SU-DHL-6 (cell line): Measurements from ENCODE around the gene M6PR.
A peak's percentile ranks its signal among the peaks of the same experiment; 100 is the strongest.

Experiments
- H2AFZ ChIP-seq: fragments of 200-600 bp; sonication (generic); 2 replicates; pipeline ENCODE4 v1.6.1; 2014; ENCODE audit warnings: low read depth, mild to moderate bottlenecking, moderate library complexity, mixed read lengths, antibody characterized with exemption, low read length; ENCODE audit not compliant: severe bottlenecking
- H3F3A ChIP-seq: fragments of 200-600 bp; shearing (Covaris generic); 2 replicates; pipeline ENCODE4 v1.6.0; 2016; ENCODE audit warnings: antibody characterized with exemption, mild to moderate bottlenecking; ENCODE audit not compliant: insufficient read depth
- H3K27ac ChIP-seq: fragments of 200-600 bp; sonication (generic); 2 replicates; pipeline ENCODE4 v1.5.1; 2016; ENCODE audit warnings: low read depth, mild to moderate bottlenecking, low read length, moderate library complexity, mixed read lengths
- H3K27me3 ChIP-seq: fragments of 200-600 bp; sonication (generic), shearing (Covaris generic); 2 replicates; pipeline ENCODE4 v1.6.0; 2014; ENCODE audit warnings: mild to moderate bottlenecking, low read length
- H3K36me3 ChIP-seq: fragments of 200-600 bp; sonication (generic); 2 replicates; pipeline ENCODE4 v1.6.1; 2014; ENCODE audit warnings: mild to moderate bottlenecking, low read length, mixed read lengths
- H3K4me2 ChIP-seq: fragments of 300-600, 200-600 bp; shearing (Covaris generic), sonication (generic); 2 replicates; pipeline ENCODE4 v1.6.0; 2014; ENCODE audit warnings: low read length, low read depth, mild to moderate bottlenecking; ENCODE audit not compliant: poor library complexity, severe bottlenecking
- H3K4me3 ChIP-seq: fragments of 200-600 bp; sonication (generic); 2 replicates; pipeline ENCODE4 v1.5.1; 2014; ENCODE audit warnings: antibody characterized with exemption, low read length, mild to moderate bottlenecking, mixed read lengths; ENCODE audit not compliant: insufficient read depth, poor library complexity, severe bottlenecking
- H3K79me2 ChIP-seq: fragments of 200-600 bp; sonication (generic); 2 replicates; pipeline ENCODE4 v1.6.1; 2014; ENCODE audit warnings: mild to moderate bottlenecking, low read length, moderate library complexity; ENCODE audit not compliant: insufficient read depth
- H3K9ac ChIP-seq: fragments of 200-600 bp; sonication (generic); 2 replicates; pipeline ENCODE4 v1.7.0; 2014; ENCODE audit warnings: mild to moderate bottlenecking, low read length
- H3K9me2 ChIP-seq: fragments of 200-600 bp; sonication (generic); replicated peaks from 2 replicates; pipeline ENCODE4 v1.6.1; 2014; ENCODE audit warnings: low read length; ENCODE audit not compliant: insufficient read depth
- H3K9me3 ChIP-seq: fragments of 200-600 bp; sonication (generic); 2 replicates; pipeline ENCODE4 v1.6.1; 2014; ENCODE audit warnings: low read length, mixed read lengths; ENCODE audit not compliant: insufficient read depth
- H4K20me1 ChIP-seq: fragments of 200-600 bp; sonication (generic); 2 replicates; pipeline ENCODE4 v1.6.1; 2014; ENCODE audit warnings: low read depth, mild to moderate bottlenecking, antibody characterized with exemption, low read length, moderate library complexity, mixed read lengths
- EZH2phosphoT487 ChIP-seq: fragments of 200-600 bp; sonication (generic), shearing (Covaris generic); conservative IDR thresholded peaks from 2 replicates; pipeline ENCODE4 v1.6.1; 2018; ENCODE audit warnings: mild to moderate bottlenecking, antibody characterized with exemption, low read length, moderate library complexity, mixed read lengths
- TF ChIP-seq, protein P1 (sequence below): fragments of 200-600 bp; sonication (generic); IDR thresholded peaks from one replicate; pipeline ENCODE4 v1.5.1; 2017; ENCODE audit warnings: antibody characterized with exemption, mild to moderate bottlenecking, low read length, moderate library complexity; ENCODE audit not compliant: insufficient read depth, poor library complexity, severe bottlenecking

The M6PR gene

GRCh38 chr12:8949342-8950220, at the start of gene M6PR:
TSS of gene M6PR (minus strand) at chr12:8949645. CDS start at chr12:8946404, 3,241 bp downstream.
- H3K79me2 ChIP-seq: peaks cover 51% of the 10 kb centered on the region

DNA sequence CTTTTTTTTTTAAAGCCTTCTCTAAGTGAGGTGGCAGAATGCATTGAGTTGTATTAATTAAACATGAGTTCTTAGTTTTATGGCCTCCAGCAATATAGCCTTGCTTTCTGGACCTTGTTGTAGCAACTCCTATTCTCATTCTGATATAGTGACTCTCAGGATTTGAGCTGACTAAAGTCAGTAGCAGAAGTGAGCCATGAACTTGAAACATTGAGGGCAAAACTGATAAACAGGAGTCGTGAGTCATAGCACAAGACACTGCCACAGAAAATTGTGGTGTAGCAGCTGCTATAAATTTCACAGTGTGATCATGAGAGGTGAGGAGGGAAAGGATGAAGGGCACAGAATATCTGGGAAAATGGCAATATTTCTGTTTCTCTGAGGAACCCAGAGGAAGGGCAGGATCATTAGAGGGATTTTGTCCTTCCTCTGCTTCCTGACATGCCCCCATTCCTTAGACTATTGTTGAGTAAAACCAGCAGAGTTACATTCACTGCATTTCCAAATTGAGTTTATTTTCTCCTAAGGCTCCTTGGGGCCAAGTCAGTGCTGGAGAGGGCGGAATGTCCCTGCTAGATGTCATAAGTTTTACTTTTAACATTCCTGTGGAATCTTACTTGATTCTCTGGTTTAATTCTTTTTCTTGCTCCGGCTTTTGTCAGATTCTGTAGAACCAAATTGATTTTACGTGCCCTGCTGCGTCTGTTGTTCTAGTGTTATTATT, 47.4 kb upstream of the M6PR start:
- no peaks in the 10 kb centered on the region for H3K79me2 ChIP-seq
- no peaks in the 10 kb centered on the region for H3F3A ChIP-seq
- no peaks in the 10 kb centered on the region for H3K9me3 ChIP-seq
- no peak overlapping the region for H3K4me2 ChIP-seq
- no peak overlapping the region for H2AFZ ChIP-seq
- H3K9me2 ChIP-seq: no peaks in the 10 kb centered on the region
- H3K36me3 ChIP-seq: no peaks in the 10 kb centered on the region
- H3K4me3 ChIP-seq: no peak overlapping the region
- H4K20me1 ChIP-seq: no peaks in the 10 kb centered on the region
- no peak overlapping the region for H3K9ac ChIP-seq
- TF ChIP-seq, protein P1, sequence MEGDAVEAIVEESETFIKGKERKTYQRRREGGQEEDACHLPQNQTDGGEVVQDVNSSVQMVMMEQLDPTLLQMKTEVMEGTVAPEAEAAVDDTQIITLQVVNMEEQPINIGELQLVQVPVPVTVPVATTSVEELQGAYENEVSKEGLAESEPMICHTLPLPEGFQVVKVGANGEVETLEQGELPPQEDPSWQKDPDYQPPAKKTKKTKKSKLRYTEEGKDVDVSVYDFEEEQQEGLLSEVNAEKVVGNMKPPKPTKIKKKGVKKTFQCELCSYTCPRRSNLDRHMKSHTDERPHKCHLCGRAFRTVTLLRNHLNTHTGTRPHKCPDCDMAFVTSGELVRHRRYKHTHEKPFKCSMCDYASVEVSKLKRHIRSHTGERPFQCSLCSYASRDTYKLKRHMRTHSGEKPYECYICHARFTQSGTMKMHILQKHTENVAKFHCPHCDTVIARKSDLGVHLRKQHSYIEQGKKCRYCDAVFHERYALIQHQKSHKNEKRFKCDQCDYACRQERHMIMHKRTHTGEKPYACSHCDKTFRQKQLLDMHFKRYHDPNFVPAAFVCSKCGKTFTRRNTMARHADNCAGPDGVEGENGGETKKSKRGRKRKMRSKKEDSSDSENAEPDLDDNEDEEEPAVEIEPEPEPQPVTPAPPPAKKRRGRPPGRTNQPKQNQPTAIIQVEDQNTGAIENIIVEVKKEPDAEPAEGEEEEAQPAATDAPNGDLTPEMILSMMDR: no peak
- no peak for TF ChIP-seq EZH2phosphoT487
- no peaks in the 10 kb centered on the region for H3K27me3 ChIP-seq
- H3K27ac ChIP-seq: no peak overlapping the region

More at GRCh38 chr12:8949342-8950220, at the start of gene M6PR:
- Histone ChIP-seq H3K9me2 (no peaks in the 10 kb centered on the region), H2AFZ (peak within 1 kb of the TSS; percentile 69), H3K4me2 (peak within 1 kb of the TSS; percentile 96), H3K36me3 (peaks cover 7% of the 10 kb centered on the region; the same call in 1 of the 2 replicates), H3K27ac (peak within 1 kb of the TSS; percentile 86), H3K9me3 (0 out of 2 replicates have a peak, but pooled peaks cover 6% of the 10 kb centered on the region), H3F3A (peaks cover 6% of the 10 kb centered on the region), H3K4me3 (peak within 1 kb of the TSS; percentile 69), H3K27me3 (no peaks in the 10 kb centered on the region), H4K20me1 (no peaks in the 10 kb centered on the region; the same call in 1 of the 2 replicates), H3K9ac (peak within 1 kb of the TSS; percentile 80)
- no peak for TF ChIP-seq EZH2phosphoT487
- TF ChIP-seq, protein P1: no peak

GRCh38 chr12:8995021-8995775, 45.8 kb upstream of the M6PR start:
- TF ChIP-seq, protein P1: no peak
- no peak for TF ChIP-seq EZH2phosphoT487
- no peak overlapping the region for H3K4me3 ChIP-seq
- no peak overlapping the region for H3K9ac ChIP-seq
- H3K4me2 ChIP-seq: no peak overlapping the region
- no peaks in the 10 kb centered on the region for H4K20me1 ChIP-seq
- no peaks in the 10 kb centered on the region for H3K36me3 ChIP-seq
- no peaks in the 10 kb centered on the region for H3K9me2 ChIP-seq
- H3F3A ChIP-seq: no peaks in the 10 kb centered on the region
- no peaks in the 10 kb centered on the region for H3K9me3 ChIP-seq
- H3K79me2 ChIP-seq: no peaks in the 10 kb centered on the region
- H3K27ac ChIP-seq: no peak overlapping the region
- no peak overlapping the region for H2AFZ ChIP-seq
- no peaks in the 10 kb centered on the region for H3K27me3 ChIP-seq
